Panc1 (cell line): Measurements from ENCODE around the gene MCF2L2. TPM values are rescaled to one million over a fixed set of nuclear protein-coding genes. Genes with fewer than 3 reads are reported as not detected.

Experiments
- ATAC-seq: fragments of 200-7000 bp; cut with Tn5 transposase; 2 replicates; pipeline ENCODE4 v1.9.1; 2020; ENCODE audit warnings: mild to moderate bottlenecking, moderate library complexity
- BruUV-seq: library from RNA; stranded (reverse); fragments of 400-500 nt; replicated peaks from 2 replicates; lab custom pipeline; 2021; lab: Mats Ljungman, UMichigan
- CTCF ChIA-PET: fragments of 300-600 bp; sonication (Branson Sonifier 250); formaldehyde crosslinking; loops from one replicate; lab custom pipeline; 2022; ENCODE audit warnings: antibody characterized with exemption; lab: Charles Lee
- POLR2A ChIA-PET: fragments of 300-600 bp; sonication (Branson Sonifier 250); formaldehyde crosslinking; loops from one replicate; lab custom pipeline; 2022; ENCODE audit warnings: antibody characterized with exemption; lab: Charles Lee
- DNase-seq: peaks from one replicate; pipeline ENCODE4 v3.0.0-alpha.2; 2010; ENCODE audit warnings: low read depth, low spot score
- H3K27ac ChIP-seq: 2 replicates; pipeline ENCODE4 v1.5.1; 2011; ENCODE audit warnings: mild to moderate bottlenecking, low read length, inconsistent platforms
- H3K27me3 ChIP-seq: fragments of 200-500 bp; sonication (Bioruptor generic); 2 replicates; pipeline ENCODE4 v1.6.0; 2014; ENCODE audit warnings: low read length, inconsistent platforms; ENCODE audit not compliant: control insufficient read depth, insufficient read depth
- H3K36me3 ChIP-seq: fragments of 200-500 bp; sonication (Bioruptor generic); 2 replicates; pipeline ENCODE4 v1.5.1; 2014; ENCODE audit warnings: inconsistent platforms, mild to moderate bottlenecking, low read length, moderate library complexity; ENCODE audit not compliant: control insufficient read depth, insufficient read depth
- H3K4me1 ChIP-seq: 2 replicates; pipeline ENCODE4 v1.5.1; 2011; ENCODE audit warnings: inconsistent platforms, mild to moderate bottlenecking, low read length, moderate library complexity; ENCODE audit not compliant: control insufficient read depth, insufficient read depth
- H3K4me3 ChIP-seq, 2 experiments: 2 replicates each; pipeline ENCODE4 v1.5.1; 2011 to 2012; ENCODE audit warnings: low read depth in 2 of 2, low read length in 2 of 2, mild to moderate bottlenecking in 2 of 2, inconsistent platforms in 1 of 2, moderate library complexity in 1 of 2
- H3K9me3 ChIP-seq: fragments of 200-500 bp; sonication (Bioruptor generic); 2 replicates; pipeline ENCODE4 v1.5.1; 2014; ENCODE audit warnings: low read depth, mild to moderate bottlenecking, inconsistent platforms, low read length, moderate library complexity; ENCODE audit not compliant: control insufficient read depth, insufficient read depth
- POLR2AphosphoS5 ChIP-seq: IDR thresholded peaks from 2 replicates; pipeline ENCODE4 v1.6.1; 2012; ENCODE audit warnings: mild to moderate bottlenecking, low read depth, low read length, moderate library complexity
- REST ChIP-seq, 2 experiments: IDR thresholded peaks; 2 replicates each; pipeline ENCODE4 v1.6.1; 2011 to 2012; ENCODE audit warnings: low read depth in 2 of 2, control low read depth in 1 of 2, low read length in 1 of 2, mild to moderate bottlenecking in 1 of 2, moderate library complexity in 1 of 2; ENCODE audit not compliant: insufficient read depth in 1 of 2
- SIN3A ChIP-seq: IDR thresholded peaks from 2 replicates; pipeline ENCODE4 v1.6.1; 2012; ENCODE audit warnings: low read depth, mild to moderate bottlenecking, low read length, moderate library complexity, borderline replicate concordance; ENCODE audit not compliant: insufficient read depth
- TCF7L2 ChIP-seq: IDR thresholded peaks from 2 replicates; pipeline ENCODE4 v1.6.1; 2011; ENCODE audit warnings: mild to moderate bottlenecking, low read depth, low read length, inconsistent platforms
- in situ Hi-C: cut with HindIII; loops from 2 replicates; pipeline ENCODE4 v1.10.0; 2016; ENCODE audit warnings: low sequenced_read_pairs, low pct_unique_long_range_greater_than_20kb
- intact Hi-C: fragments of 100-400 bp; cut with micrococcal nuclease; formaldehyde crosslinking; loops from one replicate; pipeline ENCODE4 v1.10.0; 2022; ENCODE audit not compliant: unreplicated experiment
- total RNA-seq: library from RNA; stranded (reverse); gene quantifications from one replicate; pipeline ENCODE4 v1.2.1, GENCODE V29; 2021; ENCODE audit not compliant: unreplicated experiment
- TF ChIP-seq, protein P1 (sequence below): fragments of 450-650 bp; IDR thresholded peaks from 2 replicates; pipeline ENCODE4 v1.5.1; 2017; ENCODE audit warnings: mild to moderate bottlenecking

The MCF2L2 gene
- total RNA-seq, 1 experiment from 2014 or later = 1.0 TPM

- BruUV-seq = no TSS peak
- TF ChIP-seq TCF7L2 (no peak), REST (IDR thresholded peaks at IDR 0.05; ENCODE audit: insufficient read depth in 1 of 2, low read depth in 2 of 2, low read length in 1 of 2) (no peak), SIN3A (no peak), POLR2AphosphoS5 (no peak)
- TF ChIP-seq, protein P1, sequence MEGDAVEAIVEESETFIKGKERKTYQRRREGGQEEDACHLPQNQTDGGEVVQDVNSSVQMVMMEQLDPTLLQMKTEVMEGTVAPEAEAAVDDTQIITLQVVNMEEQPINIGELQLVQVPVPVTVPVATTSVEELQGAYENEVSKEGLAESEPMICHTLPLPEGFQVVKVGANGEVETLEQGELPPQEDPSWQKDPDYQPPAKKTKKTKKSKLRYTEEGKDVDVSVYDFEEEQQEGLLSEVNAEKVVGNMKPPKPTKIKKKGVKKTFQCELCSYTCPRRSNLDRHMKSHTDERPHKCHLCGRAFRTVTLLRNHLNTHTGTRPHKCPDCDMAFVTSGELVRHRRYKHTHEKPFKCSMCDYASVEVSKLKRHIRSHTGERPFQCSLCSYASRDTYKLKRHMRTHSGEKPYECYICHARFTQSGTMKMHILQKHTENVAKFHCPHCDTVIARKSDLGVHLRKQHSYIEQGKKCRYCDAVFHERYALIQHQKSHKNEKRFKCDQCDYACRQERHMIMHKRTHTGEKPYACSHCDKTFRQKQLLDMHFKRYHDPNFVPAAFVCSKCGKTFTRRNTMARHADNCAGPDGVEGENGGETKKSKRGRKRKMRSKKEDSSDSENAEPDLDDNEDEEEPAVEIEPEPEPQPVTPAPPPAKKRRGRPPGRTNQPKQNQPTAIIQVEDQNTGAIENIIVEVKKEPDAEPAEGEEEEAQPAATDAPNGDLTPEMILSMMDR = no peak
Observed at GRCh38 chr3:183249006-183249718, 179.3 kb downstream of the MCF2L2 start.

DNA sequence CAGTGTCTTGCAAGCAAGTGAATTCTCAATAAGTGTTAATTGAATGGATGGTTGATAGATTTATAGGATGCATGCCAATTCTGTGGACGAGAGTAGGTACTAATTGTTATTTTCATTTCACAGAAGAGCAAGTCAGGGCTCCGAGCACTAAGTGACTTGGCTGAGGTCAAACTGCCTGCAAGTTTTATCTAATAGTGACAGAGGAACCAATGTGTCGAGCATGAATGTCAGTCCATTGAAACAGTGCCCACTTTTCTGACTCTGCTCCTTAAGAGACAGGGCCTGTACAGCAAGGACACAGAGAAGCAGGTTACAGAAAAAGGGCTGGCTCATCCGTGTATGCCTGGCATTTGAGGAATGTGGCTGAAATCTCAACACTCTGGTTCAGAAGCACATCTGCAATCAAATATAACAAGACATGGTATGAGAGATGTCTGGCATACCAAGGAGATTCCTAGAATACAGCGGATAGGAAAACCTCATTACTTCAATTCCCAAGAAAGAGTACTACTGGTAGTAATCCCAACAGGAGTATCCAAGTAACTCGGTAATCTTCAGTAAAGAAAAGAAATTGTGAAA is 181.3 kb downstream of the MCF2L2 start:
- BruUV-seq = no TSS peak
- no peaks in the 10 kb centered on the region for H3K27me3 ChIP-seq
- no peak overlapping the region for H3K27ac ChIP-seq
- H3K36me3 ChIP-seq = no peaks in the 10 kb centered on the region
- H3K4me1 ChIP-seq = no peaks in the 10 kb centered on the region
- H3K4me3 ChIP-seq = no peak overlapping the region
- ATAC-seq = no peak
- CTCF ChIA-PET = no interaction called here
- TF ChIP-seq REST (IDR thresholded peaks at IDR 0.05; ENCODE audit: insufficient read depth in 1 of 2, low read depth in 2 of 2, low read length in 1 of 2) (no peak), SIN3A (no peak)
- in situ Hi-C loops = no loop called here
- H3K9me3 ChIP-seq = 0 out of 2 replicates have a peak, but pooled peaks cover 4% of the 10 kb centered on the region
- intact Hi-C loops = no loop called here
- DNase-seq = no peak
- POLR2A ChIA-PET = no interaction called here

More at GRCh38 chr3:183249006-183249718, 179.3 kb downstream of the MCF2L2 start:
- Histone ChIP-seq H3K27ac (no peak overlapping the region), H3K36me3 (no peaks in the 10 kb centered on the region; the same call in 1 of the 2 replicates), H3K27me3 (no peaks in the 10 kb centered on the region), H3K4me1 (peaks cover 3% of the 10 kb centered on the region; the same call in 1 of the 2 replicates), H3K4me3 (no peak overlapping the region), H3K9me3 (no peaks in the 10 kb centered on the region)
- ATAC-seq (no peak), DNase-seq (no peak)
- POLR2A ChIA-PET = no interaction called here
- intact Hi-C loops = no loop called here
- CTCF ChIA-PET = no interaction called here
- in situ Hi-C loops = no loop called here
